Upper lobe of left lung (tissue), 6 donors: ENCODE results near the gene PILRA. TPM values are rescaled to one million over a fixed set of nuclear protein-coding genes. Genes with fewer than 3 reads are reported as not detected.

Experiments
- ATAC-seq, 2 donors: fragments of 200-7000 bp; cut with Tn5 transposase; one replicate each; pipeline ENCODE4 v1.9.1; 2022; ENCODE audit warnings: mild to moderate bottlenecking in 2 of 2, moderate library complexity in 2 of 2; ENCODE audit not compliant: low FRiP score in 2 of 2
- DNase-seq, 2 donors: peaks; one replicate each; pipeline ENCODE4 v3.0.0-alpha.2; 2019 to 2020
- H3K27ac ChIP-seq, 4 donors: fragments of 200-600 bp; sonication (generic); one replicate each; pipeline ENCODE4 v1.5.1; 2016 to 2019
- H3K27me3 ChIP-seq, 4 donors: fragments of 200-600 bp; sonication (generic); one replicate each; pipeline ENCODE4 v1.5.1; 2017 to 2019
- H3K36me3 ChIP-seq, 4 donors: fragments of 200-600 bp; sonication (generic); one replicate each; pipeline ENCODE4 v1.5.1; 2016 to 2019
- H3K4me1 ChIP-seq, 4 donors: fragments of 200-600 bp; sonication (generic); one replicate each; pipeline ENCODE4 v1.5.1; 2018 to 2019
- H3K4me3 ChIP-seq, 4 donors: fragments of 200-600 bp; sonication (generic); one replicate each; pipeline ENCODE4 v1.5.1; 2017 to 2019; ENCODE audit warnings: mild to moderate bottlenecking in 2 of 4, moderate library complexity in 1 of 4
- H3K9me3 ChIP-seq, 4 donors: fragments of 200-600 bp; sonication (generic); one replicate each; pipeline ENCODE4 v1.5.1; 2018 to 2019
- CTCF ChIP-seq, 6 experiments: fragments of 450-650 bp in 4 of 6; fragments of 200-600 bp in 2 of 6; sonication (generic) in 2 of 6; IDR thresholded peaks; one replicate each; pipeline ENCODE4 v1.5.1; 2016 to 2019; ENCODE audit warnings: antibody characterized with exemption in 6 of 6
- EP300 ChIP-seq, 4 donors: sonication (generic); formaldehyde crosslinking; IDR thresholded peaks; one replicate each; pipeline ENCODE4 v1.5.1; 2017; ENCODE audit warnings: antibody characterized with exemption in 4 of 4, control low read depth in 2 of 4
- POLR2A ChIP-seq, 4 donors: fragments of 450-650 bp; IDR thresholded peaks; one replicate each; pipeline ENCODE4 v1.5.1; 2016 to 2017; ENCODE audit warnings: antibody characterized with exemption in 4 of 4, mild to moderate bottlenecking in 2 of 4
- POLR2AphosphoS5 ChIP-seq, 2 donors: sonication (generic); formaldehyde crosslinking; IDR thresholded peaks; one replicate each; pipeline ENCODE4 v1.5.1; 2017; ENCODE audit warnings: antibody characterized with exemption in 2 of 2
- WGBS, 2 donors: methylation state at CpG; one replicate each; pipeline ENCODE4 v1.1.5; 2017 to 2018; 5-methylcytosine and 5-hydroxymethylcytosine counted together
- small RNA-seq, 4 donors: library from RNA; depleted of rRNA; stranded (forward); fragments of <200 nt; gene quantifications; one replicate each; pipeline ENCODE3, GENCODE V24; 2016
- total RNA-seq, 6 donors: library from RNA; depleted of rRNA in 4 of 6; stranded (reverse); fragments of >200 nt in 4 of 6; gene quantifications; one replicate each; pipeline versions ENCODE4 v1.1.0 to v1.2.1, GENCODE V29; 2016 to 2021
- donor health status: DM: no; HTN: no; CAD: no; lungs with moderate emphysema.
- donor health status: DM: no; HTN: yes; CAD: no; lungs with severe emphysema.

PILRA gene
- total RNA-seq, 6 donors from 2014 or later: 15.2 to 52.4 (median 24.2) TPM

DNA sequence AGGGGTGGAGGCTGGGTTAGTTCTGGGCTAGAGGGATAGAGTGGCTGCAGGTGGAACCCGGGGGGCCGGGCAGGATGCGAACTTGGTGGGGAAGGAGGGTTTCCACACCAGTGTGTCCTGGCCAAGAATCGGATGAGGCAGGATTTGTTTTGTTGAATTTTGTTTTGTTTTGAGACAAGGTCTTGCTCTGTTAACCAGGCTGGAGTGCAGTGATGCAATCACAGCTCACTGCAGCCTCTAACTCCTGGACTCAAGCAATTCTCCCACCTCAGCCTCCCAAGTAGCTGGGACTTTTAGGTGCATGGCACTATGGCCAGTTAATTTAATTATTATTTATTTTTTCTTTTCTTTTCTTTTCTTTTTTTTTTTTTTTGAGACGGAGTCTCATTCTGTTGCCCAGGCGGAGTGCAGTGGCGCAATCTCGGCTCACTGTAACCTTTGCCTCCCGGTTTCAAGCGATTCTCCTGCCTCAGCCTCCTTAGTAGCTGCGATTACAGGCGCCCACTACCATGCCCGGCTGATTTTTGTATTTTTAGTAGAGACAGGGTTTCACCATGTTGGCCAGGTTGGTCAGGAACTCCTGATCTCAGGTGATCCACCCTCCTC is 76.0 kb downstream of the PILRA start:
- no peaks in the 10 kb centered on the region for H3K36me3 ChIP-seq
- no peak overlapping the region for H3K27ac ChIP-seq
- 86 to 87% methylated on average over 13 of the region's 13 CpGs for WGBS, 2 donors
- no peak for TF ChIP-seq EP300 (IDR thresholded peaks at IDR 0.05)
- TF ChIP-seq CTCF (IDR thresholded peaks at IDR 0.05): no peak
- no peak for TF ChIP-seq POLR2AphosphoS5 (IDR thresholded peaks at IDR 0.05)
- no peak for TF ChIP-seq POLR2A (IDR thresholded peaks at IDR 0.05)
- H3K4me3 ChIP-seq: no peak overlapping the region
- H3K9me3 ChIP-seq: no peaks in the 10 kb centered on the region
- ATAC-seq (no peak), DNase-seq (no peak)
- peaks cover 11 to 24% (median 17%) of the 10 kb centered on the region in 4 donors for H3K4me1 ChIP-seq
- no peaks in the 10 kb centered on the region for H3K27me3 ChIP-seq

Small RNAs within 50 kb of the gene (small RNA-seq; reads per million reads assigned to genes)
- gene RF00019: 0 reads per million in 4 donors

Other genes with a start within 250 kb of the PILRA start
- 10 to 100 TPM in 1 of 6 donors, 1 to 10 TPM in 5; 1.0 to 11.4 (median 3.3) TPM for gene MBLAC1, start 246.5 kb upstream of the PILRA start, total RNA-seq
- gene LAMTOR4, start 224.6 kb upstream of the PILRA start, total RNA-seq: 100 to 1,000 TPM; 111 to 223 (median 148) TPM
- gene TRAPPC14, start 214.8 kb upstream of the PILRA start, total RNA-seq: 100 to 1,000 TPM in 1 of 6 donors, 10 to 100 TPM in 5; 12.6 to 108 (median 25.3) TPM
- 10 to 100 TPM in 1 of 6 donors, 1 to 10 TPM in 4, not detected in 1; 2.4 to 11.5 (median 5.2) TPM for gene GAL3ST4, start 204.9 kb upstream of the PILRA start, total RNA-seq
- 10 to 100 TPM in 1 of 6 donors, 1 to 10 TPM in 2, under 1 TPM in 3; 0.20 to 25.1 (median 0.96) TPM for gene GPC2, start 196.1 kb upstream of the PILRA start, total RNA-seq
- gene STAG3, start 195.6 kb upstream of the PILRA start, total RNA-seq: 1 to 10 TPM in 5 of 6 donors, not detected in 1; 1.5 to 5.2 (median 2.8) TPM
- 1 to 10 TPM in 5 of 6 donors, under 1 TPM in 1; 0.63 to 6.3 (median 1.7) TPM for gene PVRIG, start 153.5 kb upstream of the PILRA start, total RNA-seq
- not detected for gene SPDYE3, start 65.8 kb upstream of the PILRA start, total RNA-seq
- 100 to 1,000 TPM in 1 of 6 donors, 10 to 100 TPM in 5; 18.4 to 259 (median 39.9) TPM for gene PILRB, start 15.4 kb upstream of the PILRA start, total RNA-seq
- 1 to 10 TPM; 3.8 to 6.3 (median 5.2) TPM for gene ZCWPW1, start 55.2 kb downstream of the PILRA start, total RNA-seq
- gene MEPCE, start 56.3 kb downstream of the PILRA start, total RNA-seq: 10 to 100 TPM; 19.3 to 45.4 (median 37.9) TPM
- 10 to 100 TPM; 24.3 to 56.8 (median 30.0) TPM for gene PPP1R35, start 63.0 kb downstream of the PILRA start, total RNA-seq
- gene SPACDR, start 90.8 kb downstream of the PILRA start, total RNA-seq: 1 to 10 TPM in 2 of 6 donors, under 1 TPM in 2, not detected in 2; 0.59 to 2.1 (median 1.3) TPM
- 10 to 100 TPM; 25.7 to 91.2 (median 69.0) TPM for gene TSC22D4, start 105.7 kb downstream of the PILRA start, total RNA-seq
- 1 to 10 TPM in 2 of 6 donors, under 1 TPM in 3, not detected in 1; 0.15 to 1.4 (median 0.89) TPM for gene NYAP1, start 110.4 kb downstream of the PILRA start, total RNA-seq
- gene AGFG2, start 165.7 kb downstream of the PILRA start, total RNA-seq: 10 to 100 TPM; 14.3 to 33.1 (median 20.4) TPM
- gene SAP25, start 200.4 kb downstream of the PILRA start, total RNA-seq: 10 to 100 TPM in 3 of 6 donors, 1 to 10 TPM in 3; 1.2 to 18.9 (median 12.7) TPM
- 100 to 1,000 TPM in 5 of 6 donors, 10 to 100 TPM in 1; 88.5 to 493 (median 121) TPM for gene LRCH4, start 212.6 kb downstream of the PILRA start, total RNA-seq
- gene FBXO24, start 212.8 kb downstream of the PILRA start, total RNA-seq: 1 to 10 TPM in 1 of 6 donors, under 1 TPM in 2, not detected in 3; 0.63 to 4.2 (median 0.77) TPM
- gene PCOLCE, start 228.9 kb downstream of the PILRA start, total RNA-seq: 100 to 1,000 TPM in 2 of 6 donors, 10 to 100 TPM in 4; 15.2 to 115 (median 47.3) TPM
- 10 to 100 TPM in 5 of 6 donors, 1 to 10 TPM in 1; 9.9 to 25.8 (median 16.0) TPM for gene MOSPD3, start 239.1 kb downstream of the PILRA start, total RNA-seq